HepG2 (cell line): ENCODE data around the gene WSB1. TPM values are rescaled to one million over a fixed set of nuclear protein-coding genes. Genes with fewer than 3 reads are reported as not detected.

Source experiments
- CBX2 ChIP-seq, 2 experiments: fragments of 200-600 bp in 1 of 2; sonication (generic); formaldehyde crosslinking in 1 of 2; IDR thresholded peaks; 2 replicates each; pipeline versions ENCODE4 v1.7.0 to v1.8.1; 2018 to 2022; ENCODE audit warnings: low read depth in 2 of 2, low read length in 1 of 2, mild to moderate bottlenecking in 1 of 2, missing genetic modification reagents in 1 of 2
- EHMT2 ChIP-seq: fragments of 200-600 bp; sonication (generic); IDR thresholded peaks from 2 replicates; pipeline ENCODE4 v1.7.0; 2017; ENCODE audit warnings: antibody characterized with exemption, low read depth, low read length, borderline replicate concordance
- ERF ChIP-seq: IDR thresholded peaks from 2 replicates; pipeline ENCODE4 v1.6.1; 2018; ENCODE audit warnings: missing biosample characterization, missing genetic modification reagents
- HNF4A ChIP-seq: sonication (generic); formaldehyde crosslinking; IDR thresholded peaks from 2 replicates; pipeline ENCODE4 v1.4.0; 2020; ENCODE audit warnings: missing genetic modification reagents
- KAT7 ChIP-seq: IDR thresholded peaks from 2 replicates; pipeline ENCODE4 v1.6.1; 2018; ENCODE audit warnings: borderline replicate concordance, missing compliant biosample characterization
- MAZ ChIP-seq, 2 experiments: sonication (generic) in 1 of 2; formaldehyde crosslinking in 1 of 2; IDR thresholded peaks; 2 replicates each; pipeline versions ENCODE4 v1.5.0 to v1.6.1; 2012 to 2020; ENCODE audit warnings: low read depth in 2 of 2, mild to moderate bottlenecking in 2 of 2, borderline replicate concordance in 1 of 2, improper control_type of control experiment in 1 of 2, low read length in 1 of 2, missing genetic modification reagents in 1 of 2, moderate library complexity in 1 of 2
- MEIS1 ChIP-seq: sonication (generic); formaldehyde crosslinking; IDR thresholded peaks from 2 replicates; pipeline ENCODE4 v1.9.0; 2021; ENCODE audit warnings: mild to moderate bottlenecking, missing genetic modification reagents, moderate library complexity, borderline replicate concordance
- SMAD3 ChIP-seq: sonication (generic); formaldehyde crosslinking; IDR thresholded peaks from 2 replicates; pipeline ENCODE4 v1.4.0; 2020; ENCODE audit warnings: missing genetic modification reagents
- TSC22D2 ChIP-seq: sonication (generic); formaldehyde crosslinking; IDR thresholded peaks from 2 replicates; pipeline ENCODE4 v1.5.1; 2020; ENCODE audit warnings: missing genetic modification reagents, mild to moderate bottlenecking, borderline replicate concordance
- ZNF180 ChIP-seq: sonication (generic); formaldehyde crosslinking; IDR thresholded peaks from 2 replicates; pipeline ENCODE4 v1.4.0; 2020; ENCODE audit warnings: low read depth, missing genetic modification reagents, borderline replicate concordance
- ZNF260 ChIP-seq: sonication (generic); formaldehyde crosslinking; IDR thresholded peaks from 2 replicates; pipeline ENCODE4 v1.4.0; 2020; ENCODE audit warnings: missing genetic modification reagents, low read depth, mild to moderate bottlenecking, borderline replicate concordance
- ZNF30 ChIP-seq: sonication (generic); formaldehyde crosslinking; IDR thresholded peaks from 2 replicates; pipeline ENCODE4 v1.5.0; 2020; ENCODE audit warnings: mild to moderate bottlenecking, missing genetic modification reagents
- ZNF552 ChIP-seq: sonication (generic); formaldehyde crosslinking; IDR thresholded peaks from 2 replicates; pipeline ENCODE4 v1.9.0; 2022; ENCODE audit warnings: missing genetic modification reagents, mild to moderate bottlenecking, borderline replicate concordance
- ZSCAN21 ChIP-seq: sonication (generic); formaldehyde crosslinking; IDR thresholded peaks from 2 replicates; pipeline ENCODE4 v1.8.0; 2022; ENCODE audit warnings: mild to moderate bottlenecking, missing genetic modification reagents, moderate library complexity, borderline replicate concordance
- ZSCAN29 ChIP-seq: sonication (generic); formaldehyde crosslinking; conservative IDR thresholded peaks from 2 replicates; pipeline ENCODE4 v1.4.0; 2020; ENCODE audit warnings: mild to moderate bottlenecking, missing genetic modification reagents
- polyA plus RNA-seq, 8 experiments: library from polyadenylated mRNA; depleted of rRNA in 3 of 8; stranded (reverse) in 7 of 8; unstranded in 1 of 8; fragments of >200 nt; fragmentation: Illumina TruSeq in 4 of 8; extraction: Trizol in 4 of 8; gene quantifications; 2 replicates each; pipeline versions ENCODE4 v1.2.1 to v1.2.3, GENCODE V29; 2011 to 2016; ENCODE audit warnings: low read depth in 4 of 8, missing spikeins in 1 of 8, mixed read lengths in 1 of 8; ENCODE audit not compliant: insufficient read depth in 1 of 8
- total RNA-seq, 5 experiments: library from RNA; depleted of rRNA; stranded (reverse); fragments of >200 nt; fragmentation: Illumina TruSeq; extraction: Trizol; gene quantifications; 2 replicates each; pipeline ENCODE4 v1.2.3, GENCODE V29; 2016; ENCODE audit warnings: low read depth in 1 of 5
- TF ChIP-seq, protein P1 (sequence below): sonication (generic); formaldehyde crosslinking; IDR thresholded peaks from 2 replicates; pipeline ENCODE4 v1.9.0; 2021; ENCODE audit warnings: mild to moderate bottlenecking, missing genetic modification reagents
- TF ChIP-seq, protein P2 (sequence below): sonication (generic); formaldehyde crosslinking; IDR thresholded peaks from 2 replicates; pipeline ENCODE4 v1.4.0; 2020; ENCODE audit warnings: mild to moderate bottlenecking, missing genetic modification reagents
- TF ChIP-seq, protein P3 (sequence below): IDR thresholded peaks from 2 replicates; pipeline ENCODE4 v1.6.1; 2016; ENCODE audit warnings: missing biosample characterization, missing genetic modification reagents, low read depth

WSB1 gene
- total and polyA plus RNA-seq, 2 of the 13 experiments (the other 11 are each of a cell fraction or from before 2014, with no cell fraction given), result 81.3 to 294 TPM

DNA sequence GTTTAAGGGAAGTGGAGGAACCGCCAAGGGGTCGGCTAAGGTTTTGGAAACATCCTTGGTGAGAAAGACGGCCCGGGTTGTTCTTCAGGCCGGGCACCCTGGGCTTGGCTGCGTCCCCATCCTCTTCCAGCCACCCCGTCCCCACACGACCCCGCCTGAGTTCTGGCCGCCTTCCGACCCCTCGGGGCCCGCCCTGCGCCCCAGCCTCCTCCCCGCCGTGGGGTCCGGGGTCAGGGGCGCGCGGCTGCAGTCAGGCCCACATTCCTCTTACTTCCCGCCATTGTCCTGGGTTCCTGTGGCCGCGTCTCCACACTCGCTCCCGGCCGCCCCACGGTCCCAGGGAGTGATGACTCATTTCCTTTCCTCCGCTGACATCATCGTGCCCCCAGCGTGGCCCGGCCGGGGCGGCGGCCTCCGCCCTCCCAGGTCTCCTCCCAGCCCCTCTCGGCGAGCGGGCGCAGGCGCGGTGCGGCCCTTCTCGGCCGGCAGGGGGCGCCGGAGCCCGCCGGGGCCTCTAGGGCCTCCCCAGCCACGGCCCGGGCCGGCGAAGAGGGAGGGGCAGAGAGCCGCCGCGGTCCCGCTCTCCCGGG, 59.6 kb downstream of the WSB1 start (continued):
- TF ChIP-seq, protein P1, sequence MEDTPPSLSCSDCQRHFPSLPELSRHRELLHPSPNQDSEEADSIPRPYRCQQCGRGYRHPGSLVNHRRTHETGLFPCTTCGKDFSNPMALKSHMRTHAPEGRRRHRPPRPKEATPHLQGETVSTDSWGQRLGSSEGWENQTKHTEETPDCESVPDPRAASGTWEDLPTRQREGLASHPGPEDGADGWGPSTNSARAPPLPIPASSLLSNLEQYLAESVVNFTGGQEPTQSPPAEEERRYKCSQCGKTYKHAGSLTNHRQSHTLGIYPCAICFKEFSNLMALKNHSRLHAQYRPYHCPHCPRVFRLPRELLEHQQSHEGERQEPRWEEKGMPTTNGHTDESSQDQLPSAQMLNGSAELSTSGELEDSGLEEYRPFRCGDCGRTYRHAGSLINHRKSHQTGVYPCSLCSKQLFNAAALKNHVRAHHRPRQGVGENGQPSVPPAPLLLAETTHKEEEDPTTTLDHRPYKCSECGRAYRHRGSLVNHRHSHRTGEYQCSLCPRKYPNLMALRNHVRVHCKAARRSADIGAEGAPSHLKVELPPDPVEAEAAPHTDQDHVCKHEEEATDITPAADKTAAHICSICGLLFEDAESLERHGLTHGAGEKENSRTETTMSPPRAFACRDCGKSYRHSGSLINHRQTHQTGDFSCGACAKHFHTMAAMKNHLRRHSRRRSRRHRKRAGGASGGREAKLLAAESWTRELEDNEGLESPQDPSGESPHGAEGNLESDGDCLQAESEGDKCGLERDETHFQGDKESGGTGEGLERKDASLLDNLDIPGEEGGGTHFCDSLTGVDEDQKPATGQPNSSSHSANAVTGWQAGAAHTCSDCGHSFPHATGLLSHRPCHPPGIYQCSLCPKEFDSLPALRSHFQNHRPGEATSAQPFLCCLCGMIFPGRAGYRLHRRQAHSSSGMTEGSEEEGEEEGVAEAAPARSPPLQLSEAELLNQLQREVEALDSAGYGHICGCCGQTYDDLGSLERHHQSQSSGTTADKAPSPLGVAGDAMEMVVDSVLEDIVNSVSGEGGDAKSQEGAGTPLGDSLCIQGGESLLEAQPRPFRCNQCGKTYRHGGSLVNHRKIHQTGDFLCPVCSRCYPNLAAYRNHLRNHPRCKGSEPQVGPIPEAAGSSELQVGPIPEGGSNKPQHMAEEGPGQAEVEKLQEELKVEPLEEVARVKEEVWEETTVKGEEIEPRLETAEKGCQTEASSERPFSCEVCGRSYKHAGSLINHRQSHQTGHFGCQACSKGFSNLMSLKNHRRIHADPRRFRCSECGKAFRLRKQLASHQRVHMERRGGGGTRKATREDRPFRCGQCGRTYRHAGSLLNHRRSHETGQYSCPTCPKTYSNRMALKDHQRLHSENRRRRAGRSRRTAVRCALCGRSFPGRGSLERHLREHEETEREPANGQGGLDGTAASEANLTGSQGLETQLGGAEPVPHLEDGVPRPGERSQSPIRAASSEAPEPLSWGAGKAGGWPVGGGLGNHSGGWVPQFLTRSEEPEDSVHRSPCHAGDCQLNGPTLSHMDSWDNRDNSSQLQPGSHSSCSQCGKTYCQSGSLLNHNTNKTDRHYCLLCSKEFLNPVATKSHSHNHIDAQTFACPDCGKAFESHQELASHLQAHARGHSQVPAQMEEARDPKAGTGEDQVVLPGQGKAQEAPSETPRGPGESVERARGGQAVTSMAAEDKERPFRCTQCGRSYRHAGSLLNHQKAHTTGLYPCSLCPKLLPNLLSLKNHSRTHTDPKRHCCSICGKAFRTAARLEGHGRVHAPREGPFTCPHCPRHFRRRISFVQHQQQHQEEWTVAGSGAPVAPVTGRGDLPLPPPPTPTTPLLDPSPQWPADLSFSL (CRISPR knock-in tag), result no peak
- TF ChIP-seq, protein P2, sequence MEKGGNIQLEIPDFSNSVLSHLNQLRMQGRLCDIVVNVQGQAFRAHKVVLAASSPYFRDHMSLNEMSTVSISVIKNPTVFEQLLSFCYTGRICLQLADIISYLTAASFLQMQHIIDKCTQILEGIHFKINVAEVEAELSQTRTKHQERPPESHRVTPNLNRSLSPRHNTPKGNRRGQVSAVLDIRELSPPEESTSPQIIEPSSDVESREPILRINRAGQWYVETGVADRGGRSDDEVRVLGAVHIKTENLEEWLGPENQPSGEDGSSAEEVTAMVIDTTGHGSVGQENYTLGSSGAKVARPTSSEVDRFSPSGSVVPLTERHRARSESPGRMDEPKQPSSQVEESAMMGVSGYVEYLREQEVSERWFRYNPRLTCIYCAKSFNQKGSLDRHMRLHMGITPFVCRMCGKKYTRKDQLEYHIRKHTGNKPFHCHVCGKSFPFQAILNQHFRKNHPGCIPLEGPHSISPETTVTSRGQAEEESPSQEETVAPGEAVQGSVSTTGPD (CRISPR knock-in tag), result no peak
- TF ChIP-seq CBX2 (IDR thresholded peaks at IDR 0.05; ENCODE audit: low read depth, low read length) (no peak), CBX2 (CRISPR knock-in tag; IDR thresholded peaks at IDR 0.05; ENCODE audit: low read depth) (no peak), MEIS1 (CRISPR knock-in tag) (no peak), ZSCAN21 (CRISPR knock-in tag) (0 out of 2 replicates have a peak, but pooled peaks have one; percentile 25), MAZ (IDR thresholded peaks at IDR 0.05; ENCODE audit: borderline replicate concordance, low read depth, low read length) (peak; percentile 94), MAZ (CRISPR knock-in tag; IDR thresholded peaks at IDR 0.05; ENCODE audit: low read depth) (peak; percentile 68; the same call in 1 of the 2 replicates), ZNF180 (no peak), ZNF30 (CRISPR knock-in tag) (no peak), ZNF260 (CRISPR knock-in tag) (no peak), EHMT2 (no peak), SMAD3 (CRISPR knock-in tag) (no peak), ZSCAN29 (CRISPR knock-in tag) (0 out of 2 replicates have a peak, but pooled peaks have one; percentile 50), KAT7 (CRISPR knock-in tag) (no peak), HNF4A (CRISPR knock-in tag) (no peak), TSC22D2 (no peak), ERF (CRISPR knock-in tag) (peak; percentile 31; the same call in 1 of the 2 replicates), ZNF552 (CRISPR knock-in tag) (no peak)
- TF ChIP-seq, protein P3, sequence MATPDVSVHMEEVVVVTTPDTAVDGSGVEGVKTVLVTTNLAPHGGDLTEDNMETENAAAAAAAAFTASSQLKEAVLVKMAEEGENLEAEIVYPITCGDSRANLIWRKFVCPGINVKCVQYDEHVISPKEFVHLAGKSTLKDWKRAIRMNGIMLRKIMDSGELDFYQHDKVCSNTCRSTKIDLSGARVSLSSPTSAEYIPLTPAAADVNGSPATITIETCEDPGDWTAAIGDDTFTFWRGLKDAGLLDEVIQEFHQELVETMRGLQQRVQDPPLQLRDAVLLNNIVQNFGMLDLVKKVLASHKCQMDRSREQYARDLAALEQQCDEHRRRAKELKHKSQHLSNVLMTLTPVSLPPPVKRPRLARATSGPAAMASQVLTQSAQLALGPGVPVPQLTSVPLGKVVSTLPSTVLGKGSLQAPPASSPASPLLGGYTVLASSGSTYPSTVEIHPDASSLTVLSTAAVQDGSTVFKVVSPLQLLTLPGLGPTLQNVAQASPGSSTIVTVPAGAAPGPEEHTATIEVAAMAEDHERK (CRISPR knock-in tag), result no peak
